HL-60 (cell line): ENCODE measurements around the gene MPRIP.

Experiments used
- GABPA ChIP-seq: IDR thresholded peaks from 2 replicates; pipeline ENCODE4 v1.6.1; 2012; ENCODE audit warnings: low read depth
- POLR2AphosphoS5 ChIP-seq: IDR thresholded peaks from 2 replicates; pipeline ENCODE4 v1.6.1; 2012; ENCODE audit warnings: low read depth
- TF ChIP-seq, protein P1 (sequence below): IDR thresholded peaks from one replicate; pipeline ENCODE4 v1.5.1; 2011; ENCODE audit warnings: low read length, control low read depth, inconsistent platforms; ENCODE audit not compliant: insufficient read depth

DNA sequence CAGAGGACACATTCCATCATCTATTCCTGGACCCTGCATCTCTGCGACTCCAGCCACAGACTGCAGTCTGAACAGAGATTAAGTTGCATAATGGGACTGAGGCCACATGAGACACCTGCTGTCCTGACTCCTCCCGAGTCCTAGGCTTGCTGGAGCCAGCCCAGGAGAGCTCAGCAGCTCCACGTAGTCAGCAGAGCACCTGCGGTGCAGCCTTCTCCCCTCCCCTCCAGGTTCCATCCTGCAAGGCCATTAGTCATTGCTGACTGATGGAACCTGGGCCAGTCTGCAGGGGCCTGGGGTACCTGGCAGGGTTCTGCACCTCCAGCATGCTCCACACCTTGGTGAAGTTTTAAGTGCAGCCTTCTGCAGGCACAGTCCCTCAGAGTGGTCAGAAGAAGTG is 87.2 kb downstream of the MPRIP start:
- TF ChIP-seq, protein P1, sequence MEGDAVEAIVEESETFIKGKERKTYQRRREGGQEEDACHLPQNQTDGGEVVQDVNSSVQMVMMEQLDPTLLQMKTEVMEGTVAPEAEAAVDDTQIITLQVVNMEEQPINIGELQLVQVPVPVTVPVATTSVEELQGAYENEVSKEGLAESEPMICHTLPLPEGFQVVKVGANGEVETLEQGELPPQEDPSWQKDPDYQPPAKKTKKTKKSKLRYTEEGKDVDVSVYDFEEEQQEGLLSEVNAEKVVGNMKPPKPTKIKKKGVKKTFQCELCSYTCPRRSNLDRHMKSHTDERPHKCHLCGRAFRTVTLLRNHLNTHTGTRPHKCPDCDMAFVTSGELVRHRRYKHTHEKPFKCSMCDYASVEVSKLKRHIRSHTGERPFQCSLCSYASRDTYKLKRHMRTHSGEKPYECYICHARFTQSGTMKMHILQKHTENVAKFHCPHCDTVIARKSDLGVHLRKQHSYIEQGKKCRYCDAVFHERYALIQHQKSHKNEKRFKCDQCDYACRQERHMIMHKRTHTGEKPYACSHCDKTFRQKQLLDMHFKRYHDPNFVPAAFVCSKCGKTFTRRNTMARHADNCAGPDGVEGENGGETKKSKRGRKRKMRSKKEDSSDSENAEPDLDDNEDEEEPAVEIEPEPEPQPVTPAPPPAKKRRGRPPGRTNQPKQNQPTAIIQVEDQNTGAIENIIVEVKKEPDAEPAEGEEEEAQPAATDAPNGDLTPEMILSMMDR, result no peak
- TF ChIP-seq POLR2AphosphoS5 (no peak), GABPA (no peak)
